HG02571 (cell line): ENCODE results near the gene IL23A.
"Not testable (repeated sequence)": the region's sequence is repeated elsewhere in the genome, so short reads cannot be mapped to it uniquely, and the experiment has no call there.

Source experiments
- ATAC-seq: cut with Tn5 transposase; IDR thresholded peaks from one replicate; pipeline ENCODE4 v1.9.1; 2021; ENCODE audit warnings: mild to moderate bottlenecking, moderate library complexity; ENCODE audit not compliant: unreplicated experiment

Gene IL23A

GRCh38 chr12:56324206-56324605, 14.5 kb upstream of the IL23A start:
- ATAC-seq, result no peak

GRCh38 chr12:56326126-56326525, 12.6 kb upstream of the IL23A start:
- no peak for ATAC-seq

- ATAC-seq, result no peak
These were observed 12.2 kb upstream of the IL23A start for GRCh38 chr12:56326533-56326932.

DNA sequence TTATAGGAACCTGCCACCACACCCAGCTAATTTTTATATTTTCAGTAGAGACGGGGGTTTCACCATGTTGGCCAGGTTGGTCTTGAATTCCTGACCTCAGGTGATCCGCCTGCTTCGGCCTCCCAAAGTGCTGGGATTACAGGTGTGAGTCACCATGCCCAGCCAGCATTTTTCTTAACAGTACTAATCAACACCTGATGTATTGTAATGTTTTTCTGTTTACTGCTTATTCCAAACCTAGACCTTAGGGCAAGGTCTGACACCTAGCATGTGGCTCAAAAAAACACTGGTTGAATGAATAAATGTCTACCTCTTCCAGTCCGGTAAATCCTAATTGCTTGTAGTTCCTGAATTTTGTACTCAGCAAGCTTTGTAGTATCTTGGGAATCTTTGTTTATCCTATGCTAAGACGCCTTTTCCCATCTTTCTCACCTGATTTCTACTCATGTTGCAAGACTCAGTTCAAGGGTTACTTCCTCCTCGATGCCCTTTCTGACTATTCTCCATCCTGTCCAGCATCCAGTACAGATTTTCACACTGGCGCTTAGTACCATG, 7.7 kb upstream of the IL23A start:
- no peak for ATAC-seq

DNA sequence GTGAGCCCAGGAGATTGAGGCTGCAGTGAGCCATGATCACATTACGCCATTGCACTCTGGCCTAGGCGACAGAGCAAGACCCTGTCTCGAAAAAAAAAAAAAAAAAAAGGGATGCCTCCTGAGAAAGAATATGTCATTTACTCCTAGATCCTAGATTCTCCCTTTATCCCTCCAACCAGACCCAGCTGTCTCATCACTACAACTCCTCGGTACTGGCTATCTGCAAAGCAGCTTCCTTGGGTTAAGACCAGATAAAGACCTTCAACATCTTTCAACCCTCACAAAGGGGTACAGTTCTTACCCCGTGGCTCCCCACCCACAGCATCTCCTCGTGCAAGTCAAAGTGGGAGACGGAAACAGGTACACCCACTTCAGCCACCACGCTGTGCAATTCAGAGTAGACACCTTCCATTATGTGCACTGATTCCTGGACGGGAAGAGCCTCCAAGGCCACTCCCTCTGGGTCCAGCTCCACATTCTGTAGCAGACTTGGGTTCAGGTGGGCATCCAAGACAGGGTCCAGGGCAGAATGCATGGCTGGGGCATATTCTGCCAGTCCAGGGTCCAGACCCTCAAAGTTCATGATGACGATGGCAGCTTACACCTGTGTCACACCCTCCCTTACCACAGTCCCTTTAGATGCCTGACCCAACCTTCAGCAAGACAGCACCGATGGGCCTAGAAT, 6.0 kb upstream of the IL23A start:
- no peak for ATAC-seq

GRCh38 chr12:56333197-56333678, 5.4 kb upstream of the IL23A start:
- ATAC-seq, result no peak

DNA sequence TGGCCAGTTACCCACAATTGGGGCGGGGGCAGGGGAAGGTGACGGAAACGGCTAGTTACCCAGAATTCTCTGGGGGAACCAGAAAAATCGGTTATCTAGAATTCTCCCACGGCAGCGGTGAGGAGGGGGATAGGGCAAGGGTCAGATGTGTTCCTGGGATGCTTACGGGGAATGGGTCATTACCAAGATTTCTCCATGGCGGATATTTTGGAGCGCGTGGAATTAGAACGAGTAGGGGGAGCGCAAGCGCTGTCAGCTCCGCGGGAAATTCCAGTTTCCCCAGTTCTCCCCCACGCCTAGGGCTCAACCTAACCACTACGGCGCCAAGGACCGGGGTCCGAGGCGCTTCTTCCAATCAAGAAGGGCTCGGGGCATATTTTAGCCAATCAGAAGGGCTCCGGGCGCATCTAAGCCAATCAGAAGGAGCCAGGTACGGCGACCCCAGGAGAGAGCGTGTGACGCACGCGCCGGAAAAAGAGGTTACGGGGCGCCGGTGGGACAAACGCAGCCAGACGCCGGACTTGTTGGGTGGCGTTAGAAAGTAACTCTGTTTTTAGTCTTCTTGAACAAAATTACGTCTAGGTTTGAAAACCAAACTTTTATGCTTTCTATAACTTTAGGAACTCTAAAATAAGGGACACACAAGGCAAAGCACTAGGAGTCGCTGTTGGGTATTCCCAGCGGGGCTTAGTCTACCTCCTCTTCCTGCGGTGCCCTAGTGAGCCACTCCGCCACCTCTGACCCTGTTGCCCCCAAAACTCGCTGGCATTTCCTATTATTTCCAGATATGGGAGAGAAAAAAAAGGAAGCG, 4.8 kb upstream of the IL23A start, which contains the start of gene PAN2:
Gene PAN2, minus strand, starts transcription at position 322 of the 811 bp plus-strand sequence. CDS start 906 bp downstream, outside the sequence.
- peak; percentile 96 for ATAC-seq

- ATAC-seq, result no peak
These were observed 4.2 kb upstream of the IL23A start for GRCh38 chr12:56334490-56334793.

DNA sequence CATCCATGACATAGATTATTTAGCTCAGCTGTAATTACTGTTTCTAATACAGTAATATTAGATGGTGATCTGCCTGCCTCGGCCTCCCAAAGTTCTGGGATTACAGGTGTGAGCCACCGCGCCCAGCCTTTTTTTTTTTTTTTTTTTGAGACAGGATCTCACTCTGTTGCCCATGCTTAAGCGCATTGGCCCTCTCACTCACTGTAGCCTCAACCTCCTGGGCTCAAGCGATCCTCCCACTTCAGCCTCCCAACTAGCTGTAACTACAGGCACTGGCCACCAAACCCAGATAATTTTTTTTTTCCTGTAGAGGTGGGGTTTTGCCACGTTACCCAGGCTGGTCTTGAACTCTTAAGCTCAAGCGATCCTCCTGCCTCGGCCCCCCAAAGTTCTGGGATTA, 3.2 kb upstream of the IL23A start:
- not testable (repeated sequence) for ATAC-seq

- ATAC-seq, result no peak
These were observed 2.1 kb upstream of the IL23A start for GRCh38 chr12:56336361-56337167.

GRCh38 chr12:56337753-56338251, 882 bp upstream of the IL23A start:
- no peak for ATAC-seq

DNA sequence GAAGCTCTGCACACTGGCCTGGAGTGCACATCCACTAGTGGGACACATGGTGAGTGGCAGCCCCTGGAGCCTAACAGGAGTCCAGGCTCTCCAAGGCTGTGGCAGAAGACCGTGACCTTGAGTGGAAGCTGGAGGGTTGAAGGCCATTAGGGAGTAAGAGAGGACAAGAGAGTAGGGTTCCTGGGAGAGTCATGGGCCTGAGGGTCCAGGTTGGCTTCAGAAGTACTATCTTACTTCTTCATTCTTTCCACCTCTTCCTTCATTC, 406 bp downstream of the IL23A start:
- ATAC-seq, result no peak

DNA sequence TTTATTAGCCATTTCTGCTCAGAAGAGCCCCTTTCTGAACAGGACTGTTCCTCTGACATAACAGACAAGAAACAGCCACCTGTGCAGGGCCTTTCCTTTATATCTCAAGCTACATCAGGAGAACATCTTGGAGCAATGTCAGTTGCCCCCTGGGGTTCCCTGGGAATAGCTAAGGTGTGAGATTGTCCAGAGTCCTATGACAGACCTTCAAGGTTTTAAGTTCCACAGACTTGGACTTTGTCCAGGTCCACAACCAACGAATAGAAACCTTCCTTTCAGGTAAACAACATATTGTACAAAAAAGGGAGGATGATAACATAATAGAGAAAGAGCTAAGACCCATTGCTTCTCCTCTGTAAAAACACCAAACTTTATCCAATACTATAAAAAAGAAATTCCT, 2.9 kb downstream of the IL23A start:
- ATAC-seq, result no peak

- not testable (repeated sequence) for ATAC-seq
These were observed 3.6 kb downstream of the IL23A start for GRCh38 chr12:56342290-56342689.

DNA sequence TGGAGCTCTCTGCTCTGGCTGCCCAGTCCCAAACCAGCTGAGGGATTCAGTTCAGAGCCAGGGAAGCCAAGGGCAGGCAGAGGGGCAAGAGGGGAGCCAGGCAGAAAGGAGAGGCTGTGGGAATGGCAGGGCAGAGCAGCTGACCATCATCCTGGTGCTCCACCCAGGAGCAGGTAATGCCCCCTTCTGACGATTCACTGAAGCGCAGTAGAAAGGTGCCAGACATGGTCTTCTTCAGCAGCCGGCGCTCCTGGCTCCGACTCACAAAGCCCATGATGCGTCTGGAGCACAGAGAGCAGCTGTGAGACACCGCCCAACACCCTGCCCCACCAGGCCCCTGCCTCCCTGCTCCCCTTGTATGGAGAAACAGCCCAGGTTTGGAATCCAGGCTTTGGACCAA, 8.0 kb downstream of the IL23A start:
- no peak for ATAC-seq

DNA sequence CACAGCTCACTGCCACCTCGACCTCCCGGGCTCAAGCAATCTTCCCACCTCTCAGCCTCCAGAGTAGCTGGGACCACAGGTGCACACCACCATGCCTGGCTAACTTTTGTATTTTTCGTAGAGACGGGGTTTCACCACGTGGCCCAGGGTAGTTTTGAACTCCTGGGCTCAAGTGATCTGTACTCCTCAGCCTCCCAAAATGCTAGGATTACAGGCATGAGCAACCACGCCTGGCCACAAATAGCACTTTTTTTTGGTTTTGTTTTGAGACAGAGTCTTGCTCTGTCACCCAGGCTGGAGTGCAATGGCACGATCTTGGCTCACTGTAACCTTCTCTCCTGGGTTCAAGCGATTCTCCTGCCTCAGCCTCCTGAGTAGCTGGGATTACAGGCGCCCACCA, 8.6 kb downstream of the IL23A start:
- not testable (repeated sequence) for ATAC-seq

- ATAC-seq, result no peak
These were observed 10.1 kb downstream of the IL23A start for GRCh38 chr12:56348776-56349175.

- no peak for ATAC-seq
These were observed 12.0 kb downstream of the IL23A start for GRCh38 chr12:56350662-56351061.

- no peak for ATAC-seq
These were observed 12.6 kb downstream of the IL23A start for GRCh38 chr12:56351325-56351724.

DNA sequence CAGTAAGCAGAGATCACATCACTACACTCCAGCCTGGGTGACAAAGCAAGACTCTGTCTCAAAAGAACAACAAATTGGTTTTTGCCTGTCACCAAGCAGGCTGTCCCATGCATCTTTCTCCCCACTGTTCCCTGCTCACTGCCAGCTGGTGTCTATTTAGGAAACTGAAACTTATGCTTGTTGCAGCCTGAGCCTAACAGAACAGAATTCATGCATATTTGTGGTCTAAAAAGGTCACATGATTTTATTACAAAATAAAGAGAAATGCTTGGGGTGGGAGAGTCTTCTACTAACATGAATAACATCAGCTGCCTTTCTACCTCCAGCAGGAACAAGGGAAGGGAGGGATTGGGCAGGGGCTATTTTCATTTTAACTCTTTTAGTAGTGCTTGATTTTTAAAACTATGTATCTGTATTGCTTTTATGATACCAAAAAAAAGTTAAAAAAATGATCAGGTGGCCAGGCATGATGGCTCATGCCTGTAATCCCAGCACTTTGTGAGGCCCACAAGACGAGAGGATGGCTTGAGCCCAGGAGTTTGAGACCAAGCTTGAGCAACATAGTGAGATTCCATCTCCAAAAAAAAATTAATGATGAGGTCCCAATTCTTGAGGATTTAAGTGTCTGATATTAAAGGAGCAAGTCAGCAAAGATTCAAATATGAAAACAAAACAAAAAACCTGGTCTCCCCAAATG, 20.3 kb downstream of the IL23A start:
- no peak for ATAC-seq
